Measurements from ENCODE around the gene CA10. TPM values are rescaled to one million over a fixed set of nuclear protein-coding genes. Genes with fewer than 3 reads are reported as not detected.

The CA10 gene
- total RNA-seq, 1 donor = not detected

DNA sequence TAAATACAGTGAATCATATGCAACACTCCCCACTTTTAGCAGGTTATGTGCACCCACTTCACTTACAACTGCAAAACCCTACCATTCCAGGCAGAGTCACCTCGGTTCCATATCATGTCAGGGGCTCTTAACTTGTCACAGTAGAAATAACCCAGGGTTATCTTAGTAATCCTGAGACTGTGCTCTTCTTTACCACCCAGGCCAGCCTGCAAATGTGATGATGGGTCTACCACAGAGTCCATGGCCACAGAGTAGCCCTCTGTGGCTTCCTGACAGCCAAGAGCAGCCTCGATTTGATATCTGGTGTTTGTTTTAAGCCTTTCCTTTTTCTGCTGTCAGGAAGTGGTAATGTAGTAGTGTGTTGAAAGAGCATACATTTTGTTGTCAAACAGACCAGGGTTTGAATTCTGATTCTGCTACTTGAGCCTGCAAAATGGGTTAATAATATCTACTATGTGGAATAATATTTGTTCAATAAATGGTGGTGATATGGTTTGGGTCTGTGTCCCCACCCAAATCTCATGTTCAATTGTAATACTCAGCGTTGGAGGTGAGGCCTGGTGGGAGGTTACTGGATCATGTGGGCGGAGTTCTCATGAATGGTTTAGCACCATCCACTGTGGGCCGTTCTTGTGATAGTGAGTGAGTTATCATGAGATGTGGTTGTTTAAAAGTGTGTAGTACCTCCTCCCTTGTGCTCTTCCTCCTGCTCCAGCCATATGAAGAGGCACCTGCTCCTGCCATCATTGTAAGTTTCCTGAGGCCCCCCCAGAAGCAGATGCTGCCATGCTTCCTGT is 481.6 kb downstream of the CA10 start:
- no peak for DNase-seq (ENCODE audit: insufficient read length, low spot score, missing footprints)

DNA sequence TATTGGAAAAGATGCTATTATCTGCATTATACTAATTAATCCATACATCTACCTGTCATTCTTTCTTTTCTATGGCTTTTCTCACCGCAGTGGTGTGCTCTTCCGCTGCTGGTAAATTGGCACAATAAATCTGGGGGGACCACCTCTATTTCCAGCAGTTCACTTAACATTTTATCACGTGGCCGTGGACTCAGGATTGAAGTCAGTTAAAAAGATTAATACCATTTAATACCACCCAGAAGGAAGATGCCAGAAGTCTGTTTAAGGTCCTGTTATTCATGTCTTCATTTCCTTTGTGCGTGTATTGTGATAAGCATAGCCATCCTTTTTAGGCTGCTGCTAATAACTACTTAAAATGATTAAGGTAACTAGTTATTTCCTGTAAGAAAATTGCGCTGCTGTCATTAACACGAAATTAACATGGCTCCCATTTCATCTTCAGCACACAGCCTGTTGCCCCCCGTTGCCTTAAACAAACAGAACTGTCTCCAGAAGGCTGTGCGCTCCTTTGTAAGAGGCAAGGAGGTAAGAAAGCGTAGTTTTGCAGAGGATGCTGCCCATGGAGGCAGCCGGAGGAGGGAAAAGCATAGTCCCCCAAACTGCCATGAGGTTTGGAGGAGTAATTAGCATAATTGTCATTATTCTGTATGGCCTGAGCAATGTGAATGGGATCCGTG is 483.8 kb downstream of the CA10 start:
- TF ChIP-seq, protein P1, sequence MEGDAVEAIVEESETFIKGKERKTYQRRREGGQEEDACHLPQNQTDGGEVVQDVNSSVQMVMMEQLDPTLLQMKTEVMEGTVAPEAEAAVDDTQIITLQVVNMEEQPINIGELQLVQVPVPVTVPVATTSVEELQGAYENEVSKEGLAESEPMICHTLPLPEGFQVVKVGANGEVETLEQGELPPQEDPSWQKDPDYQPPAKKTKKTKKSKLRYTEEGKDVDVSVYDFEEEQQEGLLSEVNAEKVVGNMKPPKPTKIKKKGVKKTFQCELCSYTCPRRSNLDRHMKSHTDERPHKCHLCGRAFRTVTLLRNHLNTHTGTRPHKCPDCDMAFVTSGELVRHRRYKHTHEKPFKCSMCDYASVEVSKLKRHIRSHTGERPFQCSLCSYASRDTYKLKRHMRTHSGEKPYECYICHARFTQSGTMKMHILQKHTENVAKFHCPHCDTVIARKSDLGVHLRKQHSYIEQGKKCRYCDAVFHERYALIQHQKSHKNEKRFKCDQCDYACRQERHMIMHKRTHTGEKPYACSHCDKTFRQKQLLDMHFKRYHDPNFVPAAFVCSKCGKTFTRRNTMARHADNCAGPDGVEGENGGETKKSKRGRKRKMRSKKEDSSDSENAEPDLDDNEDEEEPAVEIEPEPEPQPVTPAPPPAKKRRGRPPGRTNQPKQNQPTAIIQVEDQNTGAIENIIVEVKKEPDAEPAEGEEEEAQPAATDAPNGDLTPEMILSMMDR (IDR thresholded peaks at IDR 0.05; ENCODE audit: extremely low read depth, low read depth, low read length) = no peak
- H3K27me3 ChIP-seq (ENCODE audit: insufficient read depth, low read length) = no peaks in the 10 kb centered on the region

More for the DNA sequence above, 481.6 kb downstream of the CA10 start:
- TF ChIP-seq, protein P1 (IDR thresholded peaks at IDR 0.05; ENCODE audit: extremely low read depth, low read depth, low read length) = no peak
- H3K4me3 ChIP-seq (ENCODE audit: insufficient read depth, low read length) = no peak overlapping the region
- no peaks in the 10 kb centered on the region for H4K20me1 ChIP-seq (ENCODE audit: insufficient read depth, low read length)
- no peaks in the 10 kb centered on the region for H3K36me3 ChIP-seq (ENCODE audit: insufficient read depth, low read length)
- no peak overlapping the region for H2AFZ ChIP-seq (ENCODE audit: low read length)
- no peak overlapping the region for H3K27ac ChIP-seq (ENCODE audit: low read depth, low read length)
- H3K27me3 ChIP-seq (ENCODE audit: insufficient read depth, low read length) = no peaks in the 10 kb centered on the region
- H3K79me2 ChIP-seq (ENCODE audit: insufficient read depth, low read length) = no peaks in the 10 kb centered on the region
- H3K4me1 ChIP-seq (ENCODE audit: insufficient read depth, low read length) = no peaks in the 10 kb centered on the region
- H3K9me3 ChIP-seq (ENCODE audit: low read depth, low read length) = no peaks in the 10 kb centered on the region
- no peak overlapping the region for H3K4me2 ChIP-seq (ENCODE audit: insufficient read depth, low read length)

DNA sequence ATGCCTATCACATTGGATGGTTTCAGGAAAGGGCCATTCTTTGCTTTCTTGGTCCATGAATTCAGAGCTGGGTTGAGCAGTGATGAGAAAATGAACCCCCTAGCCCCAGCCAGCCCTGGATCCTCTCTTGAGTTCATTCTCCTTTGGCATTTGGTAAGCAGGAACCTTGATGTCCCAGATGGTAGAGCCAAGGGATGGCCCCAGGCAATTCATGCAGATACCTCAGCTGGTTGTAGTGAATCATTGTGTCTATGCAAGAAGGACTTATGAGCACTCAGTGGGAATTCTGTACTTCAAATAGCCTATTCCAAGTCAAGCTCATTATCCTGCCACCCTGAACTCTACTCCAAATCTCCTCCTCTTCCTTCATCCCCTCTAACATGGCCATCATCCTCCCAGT is 485.4 kb downstream of the CA10 start:
- Histone ChIP-seq H3K27ac (ENCODE audit: low read depth, low read length) (no peak overlapping the region), H2AFZ (ENCODE audit: low read length) (no peak overlapping the region), H3K36me3 (ENCODE audit: insufficient read depth, low read length) (no peaks in the 10 kb centered on the region), H3K4me3 (ENCODE audit: insufficient read depth, low read length) (no peak overlapping the region), H3K4me2 (ENCODE audit: insufficient read depth, low read length) (no peak overlapping the region), H3K79me2 (ENCODE audit: insufficient read depth, low read length) (no peaks in the 10 kb centered on the region), H3K27me3 (ENCODE audit: insufficient read depth, low read length) (no peaks in the 10 kb centered on the region), H4K20me1 (ENCODE audit: insufficient read depth, low read length) (no peaks in the 10 kb centered on the region), H3K4me1 (ENCODE audit: insufficient read depth, low read length) (no peaks in the 10 kb centered on the region), H3K9me3 (ENCODE audit: low read depth, low read length) (no peaks in the 10 kb centered on the region)
- TF ChIP-seq, protein P1 (IDR thresholded peaks at IDR 0.05; ENCODE audit: extremely low read depth, low read depth, low read length) = no peak
- DNase-seq (ENCODE audit: insufficient read length, low spot score, missing footprints) = no peak

More for the DNA sequence above, 483.8 kb downstream of the CA10 start:
- no peaks in the 10 kb centered on the region for H3K79me2 ChIP-seq (ENCODE audit: insufficient read depth, low read length)
- no peak overlapping the region for H2AFZ ChIP-seq (ENCODE audit: low read length)
- H3K36me3 ChIP-seq (ENCODE audit: insufficient read depth, low read length) = no peaks in the 10 kb centered on the region
- DNase-seq (ENCODE audit: insufficient read length, low spot score, missing footprints) = no peak
- H4K20me1 ChIP-seq (ENCODE audit: insufficient read depth, low read length) = no peaks in the 10 kb centered on the region
- no peak overlapping the region for H3K4me2 ChIP-seq (ENCODE audit: insufficient read depth, low read length)
- no peaks in the 10 kb centered on the region for H3K9me3 ChIP-seq (ENCODE audit: low read depth, low read length)
- no peak overlapping the region for H3K27ac ChIP-seq (ENCODE audit: low read depth, low read length)
- no peaks in the 10 kb centered on the region for H3K4me1 ChIP-seq (ENCODE audit: insufficient read depth, low read length)
- H3K4me3 ChIP-seq (ENCODE audit: insufficient read depth, low read length) = no peak overlapping the region

DNA sequence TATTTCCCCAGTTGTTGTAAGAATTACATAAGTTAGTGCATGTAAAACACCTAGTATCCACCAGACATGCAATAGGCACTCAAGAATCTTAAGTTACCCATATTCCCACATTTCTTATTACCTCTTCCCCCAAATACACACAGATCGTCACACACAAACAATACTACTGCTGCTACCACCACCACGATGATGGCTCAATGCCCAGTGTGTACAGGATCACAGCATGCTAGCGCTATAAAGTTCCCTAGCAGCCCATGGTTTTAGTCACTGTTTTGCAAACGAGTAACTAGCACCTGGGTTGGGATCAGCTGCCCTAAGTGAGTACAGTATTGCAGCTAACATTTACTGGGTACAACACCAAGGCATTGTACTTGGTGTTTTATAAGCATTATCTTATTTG is 486.4 kb downstream of the CA10 start:
- H4K20me1 ChIP-seq (ENCODE audit: insufficient read depth, low read length) = no peaks in the 10 kb centered on the region
- H3K4me1 ChIP-seq (ENCODE audit: insufficient read depth, low read length) = no peaks in the 10 kb centered on the region
- TF ChIP-seq, protein P1 (IDR thresholded peaks at IDR 0.05; ENCODE audit: extremely low read depth, low read depth, low read length) = no peak
- H3K27ac ChIP-seq (ENCODE audit: low read depth, low read length) = no peak overlapping the region
- H3K4me3 ChIP-seq (ENCODE audit: insufficient read depth, low read length) = no peak overlapping the region
- H3K36me3 ChIP-seq (ENCODE audit: insufficient read depth, low read length) = no peaks in the 10 kb centered on the region
- no peak for DNase-seq (ENCODE audit: insufficient read length, low spot score, missing footprints)
- no peaks in the 10 kb centered on the region for H3K27me3 ChIP-seq (ENCODE audit: insufficient read depth, low read length)
- H3K4me2 ChIP-seq (ENCODE audit: insufficient read depth, low read length) = no peak overlapping the region
- no peaks in the 10 kb centered on the region for H3K79me2 ChIP-seq (ENCODE audit: insufficient read depth, low read length)
- H2AFZ ChIP-seq (ENCODE audit: low read length) = no peak overlapping the region
- H3K9me3 ChIP-seq (ENCODE audit: low read depth, low read length) = no peaks in the 10 kb centered on the region
